Right ventricle myocardium superior (tissue), 1 donor: Measurements from ENCODE around the gene TESMIN. TPM values are rescaled to one million over a fixed set of nuclear protein-coding genes. Genes with fewer than 3 reads are reported as not detected.

Experiments used
- ATAC-seq: fragments of 200-7000 bp; cut with Tn5 transposase; one replicate; pipeline ENCODE4 v1.9.1; 2020; ENCODE audit warnings: mild to moderate bottlenecking; ENCODE audit not compliant: poor library complexity
- DNase-seq: peaks from one replicate; pipeline ENCODE4 v3.0.0-alpha.2; 2020
- intact Hi-C: fragments of 100-400 bp; cut with DNase I; formaldehyde crosslinking; loops from one replicate; pipeline ENCODE4 v1.11.2; 2022
- long read RNA-seq: library from polyadenylated mRNA; unstranded; transcript quantifications from one replicate; pipeline ENCODE4 v2.0.0, GENCODE V29; 2021
- total RNA-seq: library from RNA; stranded (reverse); fragmentation: NEBNext Ultra II Directional; extraction: Animal tissue kit (Norgen Biotek cat#: 25700); gene quantifications from one replicate; pipeline ENCODE4 v1.2.1, GENCODE V29; 2021
- donor health status: DM: no; HTN: yes; CAD: no; lungs with severe emphysema.

Gene TESMIN
- total RNA-seq = 0.46 TPM
- long read RNA-seq, partial matches to known transcripts = 1 of 1 reads
- long read RNA-seq, other reads (novel, unspliced or antisense) = 0 of 1 reads

GRCh38 chr11:68751331-68751856 lies at the start of gene TESMIN:
TSS of gene TESMIN (minus strand) at chr11:68751520. CDS start at chr11:68750660, 860 bp downstream.
- DNase-seq = peak; percentile 92
- peak; percentile 95 for ATAC-seq
- intact Hi-C loops = no loop called here

GRCh38 chr11:68798221-68798813 lies 47.0 kb upstream of the TESMIN start:
- DNase-seq (no peak), ATAC-seq (no peak)
- intact Hi-C loops = no loop called here

GRCh38 chr11:68796801-68797200 lies 45.5 kb upstream of the TESMIN start:
- intact Hi-C loops = no loop called here
- ATAC-seq = peak; percentile 91
- DNase-seq = peak; percentile 73

GRCh38 chr11:68792400-68792966 lies 41.2 kb upstream of the TESMIN start:
- intact Hi-C loops = no loop called here
- no peak for DNase-seq
- ATAC-seq = peak; percentile 30

- ATAC-seq (no peak), DNase-seq (no peak)
- intact Hi-C loops = no loop called here
Observed at GRCh38 chr11:68784653-68785052, 33.3 kb upstream of the TESMIN start.

GRCh38 chr11:68783216-68783821 lies 32.0 kb upstream of the TESMIN start:
- ATAC-seq (peak; percentile 83), DNase-seq (peak; percentile 76)
- intact Hi-C loops = no loop called here

- DNase-seq = no peak
- intact Hi-C loops = no loop called here
- no peak for ATAC-seq
Observed at GRCh38 chr11:68782711-68783110, 31.4 kb upstream of the TESMIN start.

GRCh38 chr11:68780829-68781228 lies 29.5 kb upstream of the TESMIN start:
- intact Hi-C loops = no loop called here
- DNase-seq (peak; percentile 86), ATAC-seq (peak; percentile 81)

- DNase-seq (no peak), ATAC-seq (peak; percentile 48)
Observed at GRCh38 chr11:68778205-68778604, 26.9 kb upstream of the TESMIN start.

GRCh38 chr11:68776442-68777235 lies 25.3 kb upstream of the TESMIN start:
- intact Hi-C loops = no loop called here
- no peak for ATAC-seq
- no peak for DNase-seq

More at GRCh38 chr11:68778205-68778604, 26.9 kb upstream of the TESMIN start:
- intact Hi-C loops = no loop called here

- intact Hi-C loops = no loop called here
- ATAC-seq (no peak), DNase-seq (no peak)
Observed at GRCh38 chr11:68775951-68776388, 24.6 kb upstream of the TESMIN start.

GRCh38 chr11:68774194-68774585 lies 22.9 kb upstream of the TESMIN start:
- intact Hi-C loops = no loop called here
- DNase-seq (no peak), ATAC-seq (no peak)

- DNase-seq (no peak), ATAC-seq (no peak)
- intact Hi-C loops = no loop called here
Observed at GRCh38 chr11:68773521-68774193, 22.3 kb upstream of the TESMIN start.

GRCh38 chr11:68772936-68773335 lies 21.6 kb upstream of the TESMIN start:
- intact Hi-C loops = no loop called here
- no peak for DNase-seq
- no peak for ATAC-seq

- DNase-seq (no peak), ATAC-seq (no peak)
- intact Hi-C loops = no loop called here
Observed at GRCh38 chr11:68770781-68771180, 19.5 kb upstream of the TESMIN start.

- DNase-seq (no peak), ATAC-seq (no peak)
- intact Hi-C loops = no loop called here
Observed at GRCh38 chr11:68767672-68768071, 16.4 kb upstream of the TESMIN start.

GRCh38 chr11:68766786-68767185 lies 15.5 kb upstream of the TESMIN start:
- intact Hi-C loops = no loop called here
- ATAC-seq (no peak), DNase-seq (no peak)

GRCh38 chr11:68764746-68765145 lies 13.4 kb upstream of the TESMIN start:
- DNase-seq (no peak), ATAC-seq (no peak)
- intact Hi-C loops = no loop called here
